Measurements from ENCODE around the gene PREPL.

PREPL gene

DNA sequence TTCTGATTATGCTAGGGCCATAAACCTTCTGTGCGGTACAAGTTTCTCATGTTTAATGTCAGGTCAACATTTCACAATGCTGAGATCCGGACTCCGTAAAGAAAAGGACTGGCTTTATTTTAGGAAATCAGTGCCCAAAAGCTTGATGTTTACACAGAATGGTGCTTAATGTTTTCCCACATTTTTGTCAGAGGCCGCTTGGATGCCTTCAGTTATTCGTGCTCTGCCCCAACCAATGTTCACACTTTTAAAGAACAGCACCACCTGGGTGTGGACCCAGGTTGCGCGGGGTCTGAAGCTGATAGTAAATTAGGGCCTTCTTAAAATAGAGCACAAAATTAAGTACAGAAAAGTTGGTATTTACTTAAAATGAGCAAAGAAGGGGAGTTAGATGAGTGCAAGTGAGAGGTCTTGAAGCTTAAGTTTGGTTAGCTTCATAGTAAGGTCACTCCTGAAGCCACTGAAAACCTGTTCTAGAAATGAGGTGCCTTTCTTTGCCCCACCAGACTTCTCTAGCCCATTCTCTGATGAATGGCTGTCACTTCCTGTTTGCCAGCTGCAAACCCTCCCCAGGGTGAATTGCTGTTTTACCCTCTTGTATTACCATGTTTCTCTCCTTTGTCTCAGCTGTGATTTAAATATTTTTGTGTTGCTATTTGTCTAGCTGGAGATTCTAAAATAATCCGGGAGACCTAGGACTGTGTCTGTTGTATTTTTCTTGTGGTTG is 65.5 kb downstream of the PREPL start:
- no peak for DNase-seq (ENCODE audit: low read depth in 2 of 2)

DNA sequence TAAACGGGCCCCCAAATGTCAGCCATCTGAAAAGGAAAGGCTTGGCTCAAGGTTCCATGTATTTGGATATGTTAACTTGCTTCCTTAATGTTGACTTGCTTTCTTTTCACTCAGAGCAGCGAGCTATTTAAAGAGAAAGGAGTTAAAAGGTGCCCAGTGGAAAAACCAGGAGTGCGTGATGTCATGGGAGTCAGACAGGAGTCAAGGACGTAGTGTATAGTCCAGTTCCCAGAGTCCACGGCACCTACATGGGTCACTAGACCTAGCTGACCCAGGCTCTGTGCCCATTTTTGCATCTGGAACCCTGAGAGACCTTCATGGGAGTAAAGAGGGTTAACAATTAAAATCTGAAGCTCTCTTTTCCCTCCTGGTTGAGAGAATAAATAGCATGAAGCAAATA is 66.2 kb downstream of the PREPL start:
- DNase-seq (ENCODE audit: low read depth in 2 of 2): no peak

DNA sequence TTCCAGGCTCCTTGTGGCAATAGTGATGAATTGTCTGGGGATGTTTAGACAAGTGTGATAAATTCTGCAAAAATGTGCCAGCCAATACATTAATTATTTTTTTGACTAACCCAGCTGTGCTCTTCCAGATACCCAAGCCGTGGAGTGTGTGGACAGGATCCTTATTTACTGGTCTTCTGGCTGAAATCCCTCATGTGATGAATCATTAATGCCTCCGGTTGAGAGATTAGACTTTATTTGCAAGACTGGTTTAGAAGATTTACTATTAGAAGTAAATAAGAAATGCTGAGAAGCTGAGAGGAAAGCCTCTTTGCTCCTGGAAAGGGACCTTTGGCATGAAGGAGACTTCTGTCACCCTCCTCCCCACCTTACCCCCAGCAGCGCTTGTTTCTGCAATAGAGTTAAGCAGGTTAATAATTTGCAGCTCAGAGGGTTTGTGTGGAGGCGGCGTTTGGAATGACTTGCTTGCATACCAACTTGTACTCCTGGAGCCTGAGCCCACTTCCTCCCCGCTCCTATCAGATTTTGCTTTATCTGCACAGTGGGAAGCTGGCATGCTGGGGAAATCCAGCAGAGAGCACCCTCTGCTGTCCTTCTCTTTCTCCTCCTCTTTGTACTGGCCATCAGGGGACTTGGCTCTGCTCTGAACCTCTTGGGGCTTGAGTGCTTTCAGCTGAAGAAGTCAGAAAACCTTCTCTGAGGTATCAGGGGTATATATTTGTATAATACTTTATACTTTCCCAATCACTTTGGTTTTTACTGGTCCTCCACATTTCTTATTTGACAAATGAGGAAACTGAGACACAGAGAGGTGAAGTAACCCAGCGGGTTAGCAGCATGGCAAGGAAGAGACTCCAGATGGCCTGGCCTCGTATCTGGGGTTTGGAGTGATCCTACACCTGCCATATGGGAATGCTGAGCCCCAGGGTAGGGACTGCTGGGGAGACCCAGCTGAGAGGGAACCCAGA is 69.7 kb downstream of the PREPL start:
- DNase-seq (ENCODE audit: low read depth in 2 of 2): no peak

DNA sequence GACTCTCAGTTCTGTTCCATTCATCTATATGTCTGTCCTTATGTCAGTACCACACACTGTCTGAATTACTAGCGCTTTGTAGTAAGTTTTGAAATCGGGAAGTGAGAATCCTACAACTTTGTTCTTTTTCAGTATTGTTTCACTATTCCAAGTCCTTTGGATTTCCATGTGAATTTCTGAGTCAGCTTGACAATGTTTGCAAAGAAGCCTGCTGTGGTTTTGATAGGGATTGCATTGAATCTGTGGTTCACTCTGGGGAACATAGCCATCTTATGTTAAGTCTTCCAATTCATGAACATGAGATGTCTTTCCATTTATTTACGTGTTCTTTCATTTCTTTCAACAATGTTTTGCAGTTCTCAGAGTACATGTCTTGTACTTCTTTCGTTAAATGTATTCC is 71.0 kb downstream of the PREPL start:
- no peak for DNase-seq (ENCODE audit: low read depth in 2 of 2)

DNA sequence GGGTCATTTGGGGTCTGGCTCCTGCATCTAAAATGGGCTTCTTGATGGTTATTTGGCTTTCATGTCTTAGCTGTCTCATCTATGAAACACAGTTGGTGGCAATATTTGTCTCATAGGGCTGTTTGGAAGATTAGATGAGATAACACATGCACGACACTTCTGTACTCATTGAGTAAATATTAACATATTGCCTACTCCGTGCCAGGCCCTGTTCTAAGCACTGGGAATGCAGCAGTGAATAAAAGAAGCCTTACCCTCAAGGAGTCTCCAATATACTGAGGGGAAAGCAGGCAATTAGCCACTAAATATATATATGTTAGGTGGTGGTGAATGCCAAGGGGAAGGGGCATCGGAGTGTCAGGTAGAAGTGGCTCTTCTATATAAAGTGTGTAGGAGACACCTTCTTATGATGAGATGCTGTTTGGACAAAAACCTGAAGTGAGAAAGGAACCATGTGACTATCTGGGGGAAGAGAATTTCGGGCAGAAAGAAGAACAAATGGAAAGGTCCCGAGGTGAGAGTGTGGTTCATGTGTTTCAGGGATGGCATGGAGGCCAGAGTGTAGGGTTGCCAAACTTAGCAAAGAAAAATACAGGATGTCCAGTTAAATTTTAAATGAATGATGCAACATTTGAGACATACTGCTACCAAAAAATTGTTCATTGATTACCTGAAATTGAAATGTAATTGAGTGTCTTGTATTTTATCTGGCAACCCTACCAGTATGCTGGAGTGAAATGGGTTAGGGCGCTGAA is 74.2 kb downstream of the PREPL start:
- DNase-seq (ENCODE audit: low read depth in 2 of 2): no peak

DNA sequence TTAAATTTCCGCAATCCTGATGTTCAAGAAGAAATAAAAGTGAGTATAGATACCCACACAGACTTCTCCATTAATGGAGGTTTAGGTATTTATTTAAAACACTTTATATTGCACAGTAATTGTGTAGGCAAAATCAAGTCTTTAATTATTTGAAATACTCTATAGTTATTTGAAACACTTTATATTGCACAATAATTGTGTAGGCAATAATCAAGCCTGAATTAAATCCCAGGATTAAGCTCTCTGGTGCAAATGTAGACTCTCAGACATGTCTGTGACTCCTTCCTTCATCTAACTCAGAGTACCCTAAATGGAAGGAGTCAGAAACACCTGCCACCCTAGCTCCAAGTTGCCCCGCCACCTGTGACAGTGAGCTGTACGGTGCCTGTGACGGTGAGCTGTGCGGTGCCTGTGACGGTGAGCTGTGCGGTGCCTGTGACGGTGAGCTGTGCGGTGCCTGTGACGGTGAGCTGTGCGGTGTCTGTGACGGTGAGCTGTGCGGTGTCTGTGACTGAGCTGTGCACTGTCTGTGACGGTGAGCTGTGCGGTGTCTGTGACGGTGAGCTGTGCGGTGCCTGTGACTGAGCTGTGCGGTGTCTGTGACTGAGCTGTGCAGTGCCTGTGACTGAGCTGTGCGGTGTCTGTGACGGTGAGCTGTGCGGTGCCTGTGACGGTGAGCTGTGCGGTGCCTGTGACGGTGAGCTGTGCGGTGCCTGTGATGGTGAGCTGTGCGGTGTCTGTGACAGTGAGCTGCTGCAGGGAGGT is 75.0 kb downstream of the PREPL start:
- no peak for DNase-seq (ENCODE audit: low read depth in 2 of 2)

DNA sequence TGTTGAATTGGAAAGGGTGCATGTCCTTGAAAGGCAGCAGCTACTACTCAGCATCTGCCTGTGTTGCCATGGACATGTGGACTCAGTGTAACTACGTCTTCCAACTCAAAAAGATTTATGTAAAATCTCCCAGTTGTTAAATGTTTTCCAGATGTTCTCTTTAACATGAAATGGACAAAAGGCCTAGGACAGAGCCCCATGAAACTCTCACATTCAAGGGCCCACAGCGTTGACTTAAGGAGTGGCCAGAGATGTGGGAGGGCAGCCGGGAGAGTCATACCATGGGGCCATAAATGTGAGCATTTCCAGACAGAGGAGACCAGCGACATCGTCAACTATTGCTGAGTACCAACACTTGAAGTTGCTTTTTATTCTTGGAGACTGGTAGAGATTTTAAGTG is 76.1 kb downstream of the PREPL start:
- DNase-seq (ENCODE audit: low read depth in 2 of 2): no peak

DNA sequence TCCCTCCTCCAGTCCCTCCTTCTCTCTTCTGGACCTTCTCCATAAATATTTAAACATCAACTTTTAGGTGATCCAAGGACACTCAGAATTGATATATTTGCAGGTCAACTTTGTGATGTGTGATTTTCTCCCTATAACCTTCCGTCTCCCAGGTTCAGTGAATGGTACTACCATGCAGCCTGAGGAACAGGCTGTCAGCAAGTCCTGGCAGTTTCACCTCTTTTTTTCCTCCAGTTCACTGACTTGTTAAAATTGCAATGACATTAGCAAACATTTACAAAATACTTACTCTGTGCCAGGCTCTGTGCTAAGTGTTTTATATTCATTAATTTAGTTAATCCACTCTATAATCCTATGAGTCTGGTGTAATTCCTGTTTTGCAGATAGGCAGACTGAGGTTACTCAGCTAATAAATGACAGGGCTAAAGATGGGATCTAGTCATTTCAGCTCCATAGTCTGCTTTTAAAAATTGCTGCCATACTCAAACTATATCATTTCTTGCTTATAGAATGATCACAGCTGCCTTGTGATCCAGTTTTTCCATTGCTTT is 78.1 kb downstream of the PREPL start:
- no peak for DNase-seq (ENCODE audit: low read depth in 2 of 2)

DNA sequence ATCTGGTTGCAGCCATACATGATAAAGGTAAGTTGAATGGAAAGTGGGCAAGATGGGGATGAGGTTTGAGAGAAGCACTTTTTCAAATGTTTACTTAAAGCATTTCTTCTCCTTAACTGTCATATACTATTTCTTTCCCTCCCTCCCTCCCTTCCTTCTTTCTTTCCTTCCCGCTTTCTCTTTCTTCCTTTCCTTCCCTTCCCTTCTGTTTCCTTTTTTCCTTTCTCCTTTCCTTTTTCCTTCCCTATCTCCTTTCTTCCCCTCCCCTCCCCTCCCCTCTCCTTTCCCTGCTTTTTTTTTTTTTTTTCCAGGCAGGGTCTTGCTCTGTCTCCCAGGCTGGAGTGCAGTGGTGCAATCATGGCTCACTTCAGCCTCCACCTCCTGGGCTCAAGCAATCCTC is 80.4 kb downstream of the PREPL start:
- DNase-seq (ENCODE audit: low read depth in 2 of 2): no peak

DNA sequence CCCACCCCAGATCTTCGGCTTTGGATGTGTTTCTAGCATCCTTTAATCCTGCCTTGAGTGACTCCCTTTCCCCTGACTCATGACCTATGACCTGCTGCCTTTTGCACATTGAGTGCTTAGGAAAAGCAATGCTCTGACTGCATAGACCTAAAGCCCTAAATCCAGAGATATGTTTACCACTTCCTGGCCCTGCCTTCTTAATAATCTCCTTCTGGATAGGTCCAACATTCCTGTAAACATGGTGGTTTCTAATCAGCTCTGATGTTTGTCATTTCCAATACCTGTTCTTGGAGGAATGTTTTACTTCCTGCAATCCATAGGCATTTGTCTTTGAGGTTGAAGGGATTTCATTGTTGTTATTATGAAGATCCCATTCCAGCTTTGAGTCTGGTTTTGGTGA is 83.8 kb downstream of the PREPL start:
- DNase-seq (ENCODE audit: low read depth in 2 of 2): no peak

DNA sequence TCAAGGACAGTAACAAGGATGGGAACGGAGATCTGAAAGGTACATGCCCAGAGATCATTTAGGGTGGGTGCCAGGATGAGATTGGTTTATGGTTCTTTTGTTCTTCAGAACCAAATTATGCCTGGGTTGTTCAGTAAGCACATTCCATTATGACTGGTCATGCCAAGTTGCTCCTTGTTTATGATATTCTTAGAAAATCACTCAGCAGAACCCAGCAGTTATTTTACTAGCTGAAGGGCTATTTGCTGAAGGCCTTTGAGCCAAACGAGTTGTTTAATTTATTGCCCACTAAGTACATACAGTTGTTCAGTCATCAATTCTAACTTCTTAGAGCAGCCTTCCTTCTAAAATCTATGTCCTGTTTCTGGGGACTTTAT is 85.4 kb downstream of the PREPL start:
- DNase-seq (ENCODE audit: low read depth in 2 of 2): no peak

DNA sequence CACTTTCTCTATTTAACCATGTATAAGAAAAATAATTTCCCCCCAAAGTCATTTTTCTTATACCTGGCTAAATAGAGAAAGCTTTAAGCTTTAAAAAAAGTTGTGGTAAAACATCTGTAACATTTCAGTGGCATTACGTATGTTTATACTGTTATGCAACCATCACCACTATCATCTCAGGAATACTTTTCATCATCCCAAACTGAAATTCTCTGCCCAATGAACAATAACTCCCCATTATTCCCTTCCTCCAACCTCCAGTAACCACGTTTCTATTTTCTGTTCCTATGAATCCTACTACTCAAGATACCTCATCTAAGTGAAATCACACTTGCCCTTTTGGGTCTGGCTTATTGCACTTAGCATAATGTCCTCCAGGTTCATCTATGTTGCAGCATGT is 87.7 kb downstream of the PREPL start:
- no peak for DNase-seq (ENCODE audit: low read depth in 2 of 2)

DNA sequence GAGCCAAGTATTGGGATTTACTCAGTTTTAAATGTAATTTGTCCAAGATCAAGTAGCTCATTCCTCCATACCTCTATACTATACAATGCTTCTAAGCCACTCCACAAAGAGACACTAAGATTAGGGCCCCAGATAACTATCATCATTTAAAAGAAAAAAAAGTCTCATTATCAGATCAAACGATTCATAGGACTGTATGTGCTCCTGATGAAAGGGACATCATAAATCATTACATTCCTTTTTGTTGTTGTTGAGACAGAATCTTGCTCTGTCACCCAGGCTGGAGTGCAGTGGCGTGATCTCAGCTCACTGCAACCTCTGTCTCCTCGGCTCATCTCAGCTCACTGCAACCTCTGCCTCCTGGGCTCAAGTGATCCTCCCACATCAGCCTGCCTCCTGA is 88.2 kb downstream of the PREPL start:
- no peak for DNase-seq (ENCODE audit: low read depth in 2 of 2)

DNA sequence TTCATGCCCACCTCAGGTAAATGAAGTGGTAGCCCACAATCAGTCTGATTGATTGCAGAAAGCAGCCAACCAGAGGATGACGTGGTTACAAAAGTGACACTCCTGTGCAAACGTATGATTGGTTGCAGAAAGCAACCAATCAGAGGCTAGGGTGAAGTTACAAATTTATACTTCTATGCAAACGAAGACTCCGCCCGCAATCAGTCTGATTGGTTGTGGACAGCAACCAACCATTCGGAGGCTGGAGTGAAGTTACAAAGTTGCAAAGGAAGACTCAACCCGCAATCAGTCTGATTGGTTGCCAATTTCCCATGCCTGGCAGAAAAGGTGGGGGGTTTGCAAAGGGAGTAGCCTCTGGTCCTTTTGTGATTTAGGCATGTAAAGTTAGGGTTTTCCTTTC is 90.0 kb downstream of the PREPL start:
- DNase-seq (ENCODE audit: low read depth in 2 of 2): no peak

DNA sequence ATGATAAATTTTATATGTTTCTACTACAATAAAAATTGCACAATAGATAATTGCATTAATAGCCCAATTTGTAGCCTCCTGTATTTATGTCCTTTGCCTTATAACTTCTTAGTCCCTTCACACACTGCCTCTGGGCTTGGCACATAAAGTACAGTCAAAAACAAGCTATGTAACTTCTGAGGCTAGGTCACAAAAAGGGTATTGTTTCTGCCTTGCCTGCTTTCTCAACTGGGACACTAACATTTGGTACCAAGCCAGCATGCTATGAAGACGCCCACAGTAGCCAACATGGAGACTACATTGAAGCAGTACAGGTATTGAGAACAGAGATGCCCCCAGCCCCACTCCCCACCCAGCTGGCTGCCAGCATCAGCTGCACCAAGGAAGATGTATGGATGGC is 91.5 kb downstream of the PREPL start:
- DNase-seq (ENCODE audit: low read depth in 2 of 2): no peak

DNA sequence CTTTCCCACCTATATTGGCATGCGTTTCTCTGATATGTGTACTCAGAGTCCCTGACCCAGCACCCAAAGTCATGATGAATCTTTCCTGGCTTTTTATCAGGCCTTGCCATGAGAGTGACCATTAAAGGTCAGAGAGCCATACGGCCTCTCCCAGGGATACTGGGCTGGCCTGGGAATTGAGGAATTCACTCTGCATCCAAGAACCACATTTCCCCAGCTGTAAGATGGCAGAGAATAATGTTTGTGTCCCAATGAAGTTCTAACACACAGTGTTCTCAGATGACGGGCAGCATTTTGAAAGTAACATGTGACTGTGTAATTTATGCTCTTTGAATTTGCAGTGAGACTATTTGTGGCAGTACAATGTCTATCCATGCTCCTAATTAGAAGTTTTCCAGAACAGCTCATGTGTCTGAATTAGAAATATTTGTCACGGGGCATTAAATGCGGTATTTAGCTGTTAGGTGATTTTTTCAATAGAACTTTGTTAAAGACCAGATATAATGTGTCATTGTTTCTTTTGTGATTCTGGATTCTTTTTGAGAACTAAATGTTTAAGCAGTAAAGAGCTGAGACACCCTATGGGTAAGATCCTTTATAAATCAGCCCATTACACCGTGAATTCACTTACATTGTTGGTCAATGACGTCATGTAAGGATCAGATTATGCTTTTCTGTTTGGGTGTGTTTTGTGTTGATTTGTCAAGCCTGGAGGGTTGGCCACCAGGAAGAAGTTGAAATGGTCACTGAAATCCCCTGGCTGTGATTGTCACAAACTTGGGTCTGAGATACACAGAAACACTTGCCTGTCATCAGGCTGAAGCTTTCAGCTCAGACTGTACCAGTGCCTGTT is 93.3 kb downstream of the PREPL start:
- DNase-seq (ENCODE audit: low read depth in 2 of 2): no peak

Data from stimulated activated CD8-positive, alpha-beta memory T cell treated with anti-CD3 and anti-CD28 coated beads, Interleukin-15, amount 100 ng/mL, for 48 hours (primary cell).